SK-N-SH (cell line): ENCODE results near the gene SPATA21. TPM values are rescaled to one million over a fixed set of nuclear protein-coding genes. Genes with fewer than 3 reads are reported as not detected.

Experiments
- CTCF ChIA-PET: fragments of 300-600, 350-600 bp; formaldehyde crosslinking; extraction: SDS; loops from one replicate; lab custom pipeline; 2021; lab: Yijun Ruan, JAX
- POLR2A ChIA-PET: fragments of 350-600 bp; sonication (Branson Sonifier 250); formaldehyde crosslinking; extraction: SDS; loops from one replicate; lab custom pipeline; 2020; ENCODE audit warnings: antibody characterized with exemption, inconsistent platforms; lab: Yijun Ruan, JAX
- DNase-seq: peaks from one replicate; pipeline ENCODE4 v3.0.0; 2012
- H2AFZ ChIP-seq: fragments of 200-600 bp; sonication (generic); 2 replicates; pipeline ENCODE4 v1.8.1; 2016; ENCODE audit warnings: antibody characterized with exemption, mild to moderate bottlenecking, low read depth
- H3F3A ChIP-seq: fragments of 200-600 bp; sonication (generic); replicated peaks from 2 replicates; pipeline ENCODE3; 2016; ENCODE audit warnings: antibody characterized with exemption, mild to moderate bottlenecking; ENCODE audit not compliant: insufficient read depth
- H3K27ac ChIP-seq, 2 experiments: fragments of 200-500 bp in 1 of 2; fragments of 200-600 bp in 1 of 2; sonication (Bioruptor generic) in 1 of 2; sonication (generic), shearing (Covaris generic) in 1 of 2; 2 replicates each; pipeline versions ENCODE4 v1.5.1 to v1.6.1; 2014 to 2016; ENCODE audit warnings: low read depth in 2 of 2, inconsistent platforms in 1 of 2, low read length in 1 of 2, mild to moderate bottlenecking in 1 of 2, mixed read lengths in 1 of 2
- H3K27me3 ChIP-seq: fragments of 200-600 bp; sonication (generic), shearing (Covaris generic); 2 replicates; pipeline ENCODE4 v1.6.1; 2016; ENCODE audit warnings: mixed run types; ENCODE audit not compliant: insufficient read depth
- H3K36me3 ChIP-seq, 2 experiments: fragments of 200-500 bp in 1 of 2; fragments of 200-600 bp in 1 of 2; sonication (Bioruptor generic) in 1 of 2; sonication (generic) in 1 of 2; replicated peaks in 1 of 2; 2 replicates each; pipeline versions ENCODE3 to v1.5.1; 2014 to 2016; ENCODE audit warnings: low read length in 1 of 2, mild to moderate bottlenecking in 1 of 2; ENCODE audit not compliant: insufficient read depth in 2 of 2, control insufficient read depth in 1 of 2
- H3K4me1 ChIP-seq, 2 experiments: fragments of 200-500 bp in 1 of 2; fragments of 200-600 bp in 1 of 2; sonication (Bioruptor generic) in 1 of 2; sonication (generic), shearing (Covaris generic) in 1 of 2; 2 replicates each; pipeline versions ENCODE4 v1.5.1 to v1.6.1; 2014 to 2016; ENCODE audit warnings: low read depth in 1 of 2, low read length in 1 of 2, mixed run types in 1 of 2; ENCODE audit not compliant: insufficient read depth in 2 of 2, control insufficient read depth in 1 of 2
- H3K4me2 ChIP-seq: fragments of 200-600 bp; sonication (generic), shearing (Covaris generic); 2 replicates; pipeline ENCODE4 v1.6.1; 2017; ENCODE audit warnings: mixed run types
- H3K4me3 ChIP-seq, 2 experiments: fragments of 200-500 bp in 1 of 2; fragments of 200-600 bp in 1 of 2; sonication (Bioruptor generic) in 1 of 2; sonication (generic), shearing (Covaris generic) in 1 of 2; 2 replicates each; pipeline versions ENCODE4 v1.5.1 to v1.8.1; 2014 to 2016; ENCODE audit warnings: low read depth in 2 of 2, inconsistent platforms in 1 of 2, low read length in 1 of 2, mild to moderate bottlenecking in 1 of 2, mixed read lengths in 1 of 2, moderate library complexity in 1 of 2
- H3K79me2 ChIP-seq: fragments of 200-600 bp; sonication (generic); 2 replicates; pipeline ENCODE4 v1.8.1; 2017; ENCODE audit warnings: mild to moderate bottlenecking; ENCODE audit not compliant: insufficient read depth
- H3K9ac ChIP-seq: fragments of 200-600 bp; sonication (generic); 2 replicates; pipeline ENCODE4 v1.6.1; 2017; ENCODE audit warnings: mixed run types
- H3K9me2 ChIP-seq: fragments of 200-600 bp; sonication (generic); 2 replicates; pipeline ENCODE4 v1.6.1; 2017; ENCODE audit warnings: mixed run types
- H3K9me3 ChIP-seq: fragments of 200-600 bp; sonication (generic); 2 replicates; pipeline ENCODE4 v1.6.1; 2017; ENCODE audit warnings: mixed run types, mild to moderate bottlenecking, moderate library complexity
- H4K20me1 ChIP-seq: fragments of 200-600 bp; sonication (generic); 2 replicates; pipeline ENCODE4 v1.6.1; 2017; ENCODE audit warnings: mild to moderate bottlenecking, mixed run types; ENCODE audit not compliant: insufficient read depth
- CHD2 ChIP-seq: fragments of 150-350 bp; IDR thresholded peaks from 2 replicates; pipeline ENCODE4 v1.6.1; 2018; ENCODE audit warnings: low read length; ENCODE audit not compliant: partially characterized antibody
- CTCF ChIP-seq: fragments of 200-600 bp; sonication (generic); IDR thresholded peaks from 2 replicates; pipeline ENCODE4 v1.6.1; 2017; ENCODE audit warnings: antibody characterized with exemption, mild to moderate bottlenecking, moderate library complexity
- ELF1 ChIP-seq: IDR thresholded peaks from 2 replicates; pipeline ENCODE4 v1.4.0; 2012
- EP300 ChIP-seq, 2 experiments: IDR thresholded peaks; 2 replicates each; pipeline versions ENCODE4 v1.4.0 to v1.6.1; 2012; ENCODE audit warnings: borderline replicate concordance in 1 of 2, low read depth in 1 of 2, low read length in 1 of 2
- FOXJ3 ChIP-seq: sonication (generic); formaldehyde crosslinking; IDR thresholded peaks from 2 replicates; pipeline ENCODE4 v1.5.1; 2020; ENCODE audit warnings: mild to moderate bottlenecking, missing genetic modification reagents
- GATA2 ChIP-seq: sonication (generic); formaldehyde crosslinking; IDR thresholded peaks from 2 replicates; pipeline ENCODE4 v1.5.0; 2020; ENCODE audit warnings: mild to moderate bottlenecking, missing genetic modification reagents
- IRF3 ChIP-seq: fragments of 150-350 bp; IDR thresholded peaks from 2 replicates; pipeline ENCODE4 v1.6.1; 2016; ENCODE audit warnings: mild to moderate bottlenecking, low read depth, low read length
- MEF2A ChIP-seq: IDR thresholded peaks from 2 replicates; pipeline ENCODE4 v1.4.0; 2012; ENCODE audit warnings: low read depth, borderline replicate concordance
- MXI1 ChIP-seq: IDR thresholded peaks from 2 replicates; pipeline ENCODE4 v1.6.1; 2012; ENCODE audit warnings: mild to moderate bottlenecking, low read depth, low read length, improper control_type of control experiment
- NRF1 ChIP-seq: IDR thresholded peaks from 2 replicates; pipeline ENCODE4 v1.6.1; 2012; ENCODE audit warnings: low read depth, mild to moderate bottlenecking, low read length
- PBX3 ChIP-seq: IDR thresholded peaks from 2 replicates; pipeline ENCODE4; 2012
- RCOR1 ChIP-seq: fragments of 150-350 bp; IDR thresholded peaks from 2 replicates; pipeline ENCODE4 v1.6.1; 2017; ENCODE audit warnings: antibody characterized with exemption, low read length
- SMC3 ChIP-seq: IDR thresholded peaks from 2 replicates; pipeline ENCODE4 v1.6.1; 2012; ENCODE audit warnings: low read depth, low read length, improper control_type of control experiment
- TEAD4 ChIP-seq: IDR thresholded peaks from 2 replicates; pipeline ENCODE4 v1.4.0; 2012; ENCODE audit warnings: mild to moderate bottlenecking, borderline replicate concordance; ENCODE audit not compliant: insufficient read depth
- WGBS: methylation state at CpG from one replicate; pipeline ENCODE4 v1.1.6; 2017; ENCODE audit warnings: low lambda C conversion rate; 5-methylcytosine and 5-hydroxymethylcytosine counted together
- polyA plus RNA-seq, 3 experiments: library from polyadenylated mRNA; depleted of rRNA; stranded (reverse); fragments of >200 nt; gene quantifications; 2 replicates each; pipeline ENCODE4 v1.2.3, GENCODE V29; 2012

Gene SPATA21
- polyA plus RNA-seq, 1 of the 3 experiments (the other 2 are of a cell fraction) = 0.10 TPM

GRCh38 chr1:16393570-16394521, 43.4 kb downstream of the SPATA21 start:
- Histone ChIP-seq H3K9me3 (no peaks in the 10 kb centered on the region), H3K4me3 (no peak overlapping the region), H3K4me2 (no peak overlapping the region), H3K4me1 (peaks cover 12 to 18% of the 10 kb centered on the region in 2 experiments; a peak in 3 of 4 replicates), H3K36me3 (peaks cover 12 to 44% of the 10 kb centered on the region in 2 experiments)
- no peak for DNase-seq
- POLR2A ChIA-PET = interaction anchor here (0.5 to 1.2 kb wide), 2 partner anchors 9 to 13 kb away, joined by 3 to 4 read pairs; no protein-coding TSS in a partner anchor
- TF ChIP-seq FOXJ3 (CRISPR knock-in tag) (no peak), MEF2A (no peak), IRF3 (no peak), ELF1 (no peak), CTCF (0 out of 2 replicates have a peak, but pooled peaks have one; percentile 9)
- TF ChIP-seq, all 33 proteins: peak for 1
- no peaks in the 10 kb centered on the region for H3K27me3 ChIP-seq
- 86% methylated on average over 10 of the region's 10 CpGs for WGBS
- no peaks in the 10 kb centered on the region for H3K9me2 ChIP-seq
- H3F3A ChIP-seq = peaks cover 2% of the 10 kb centered on the region
- CTCF ChIA-PET = interaction anchor here (0.6 to 1.7 kb wide), 4 partner anchors 31 to 105 kb away, joined by 3 to 6 read pairs (median 4); partner anchors contain the start of gene NECAP2
- H3K79me2 ChIP-seq = peaks cover 76% of the 10 kb centered on the region
- no peak overlapping the region for H2AFZ ChIP-seq
- H3K27ac ChIP-seq = no peak overlapping the region; a peak in 1 of 4 replicates
- peaks cover 53% of the 10 kb centered on the region for H4K20me1 ChIP-seq
- no peak overlapping the region for H3K9ac ChIP-seq

GRCh38 chr1:16392740-16393569, 44.3 kb downstream of the SPATA21 start:
- H3K4me1 ChIP-seq = peaks cover 12 to 18% of the 10 kb centered on the region in 2 experiments; a peak in 3 of 4 replicates
- no peak for DNase-seq
- TF ChIP-seq EP300 (IDR thresholded peaks at IDR 0.05; ENCODE audit: borderline replicate concordance in 1 of 2, low read depth in 1 of 2, low read length in 1 of 2) = no peak
- no peak for TF ChIP-seq CHD2
- no peak for TF ChIP-seq CTCF
- TF ChIP-seq TEAD4 = no peak
- no peak for TF ChIP-seq PBX3
- TF ChIP-seq NRF1 = no peak
- TF ChIP-seq SMC3 = no peak
- no peak for TF ChIP-seq GATA2 (CRISPR knock-in tag)
- no peak for TF ChIP-seq MXI1
- no peak for TF ChIP-seq RCOR1
- H2AFZ ChIP-seq = no peak overlapping the region
- peaks cover 62% of the 10 kb centered on the region for H4K20me1 ChIP-seq
- no peak overlapping the region for H3K4me2 ChIP-seq
- peaks cover 2% of the 10 kb centered on the region for H3F3A ChIP-seq
- H3K79me2 ChIP-seq = peaks cover 85% of the 10 kb centered on the region
- H3K27me3 ChIP-seq = no peaks in the 10 kb centered on the region
- WGBS = 92% methylated on average over 11 of the region's 21 CpGs
- peaks cover 12 to 39% of the 10 kb centered on the region in 2 experiments for H3K36me3 ChIP-seq
- H3K9ac ChIP-seq = no peak overlapping the region
- POLR2A ChIA-PET = interaction anchor here (1.2 kb wide), 1 partner anchor 10 kb away, joined by 3 read pairs; no protein-coding TSS in a partner anchor
- H3K9me2 ChIP-seq = no peaks in the 10 kb centered on the region
- CTCF ChIA-PET = interaction anchor here (0.6 to 1.7 kb wide), 4 partner anchors 18 to 106 kb away, joined by 3 to 6 read pairs (median 3); no protein-coding TSS in a partner anchor
- no peak overlapping the region for H3K4me3 ChIP-seq
- no peak overlapping the region; a peak in 1 of 4 replicates for H3K27ac ChIP-seq
- H3K9me3 ChIP-seq = no peaks in the 10 kb centered on the region
